Mesothelial cell of epicardium (in vitro differentiated cells): Measurements from ENCODE around the gene DNAJC30. TPM values are rescaled to one million over a fixed set of nuclear protein-coding genes. Genes with fewer than 3 reads are reported as not detected.
"Not testable (repeated sequence)": the region's sequence is repeated elsewhere in the genome, so short reads cannot be mapped to it uniquely, and the experiment has no call there.

Experiments
- DNase-seq, 2 experiments: peaks; one replicate each; pipeline ENCODE4 v3.0.0; 2021; ENCODE audit warnings: low spot score in 2 of 2; ENCODE audit not compliant: unreplicated experiment in 2 of 2
- H3K27ac Mint-ChIP-seq: 2 replicates; pipeline ENCODE4 v1.8.0; 2021; ENCODE audit warnings: mixed read lengths
- H3K27me3 Mint-ChIP-seq: 2 replicates; pipeline ENCODE4 v1.8.0; 2021; ENCODE audit warnings: low read depth, mixed read lengths
- H3K36me3 Mint-ChIP-seq: 2 replicates; pipeline ENCODE4 v1.8.0; 2021; ENCODE audit warnings: mixed read lengths
- H3K4me1 Mint-ChIP-seq: 2 replicates; pipeline ENCODE4 v1.8.0; 2021; ENCODE audit warnings: mixed read lengths
- H3K4me3 Mint-ChIP-seq: 2 replicates; pipeline ENCODE4 v1.8.0; 2021; ENCODE audit warnings: mild to moderate bottlenecking, moderate library complexity, mixed read lengths
- H3K9me3 Mint-ChIP-seq: 2 replicates; pipeline ENCODE4 v1.8.0; 2021; ENCODE audit warnings: mixed read lengths
- total RNA-seq: library from RNA; stranded (reverse); gene quantifications from 3 replicates; pipeline ENCODE4 v1.2.1, GENCODE V29; 2021
- TF ChIP-seq, protein P1 (sequence below): fragments of 200-600 bp; sonication (generic); IDR thresholded peaks from one replicate; pipeline ENCODE4 v1.5.0; 2021; ENCODE audit warnings: antibody characterized with exemption; ENCODE audit not compliant: unreplicated experiment

The DNAJC30 gene
- total RNA-seq, 1 donor from 2014 or later = 13.1 TPM

DNA sequence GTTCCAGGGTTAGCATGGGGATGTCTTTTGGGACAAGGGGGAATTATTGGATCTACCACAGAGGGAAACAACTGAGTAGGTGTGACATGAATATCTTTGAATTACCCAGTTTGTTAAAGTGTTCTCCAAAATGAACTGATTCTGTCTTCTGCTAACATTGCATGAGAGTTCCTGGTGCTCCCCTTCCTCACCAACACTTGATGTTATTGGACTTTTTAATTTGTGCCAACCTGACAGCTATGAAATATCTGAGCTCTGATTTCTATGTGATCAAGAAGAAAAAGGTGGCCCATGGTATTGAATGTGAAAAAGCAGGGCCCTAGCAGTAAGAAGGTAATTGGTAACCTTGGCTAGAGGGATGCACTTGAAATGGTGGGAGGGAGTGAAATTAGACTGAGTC, 20.2 kb downstream of the DNAJC30 start:
- DNase-seq = no peak
- Mint-ChIP-seq H3K27me3 (peaks cover 22% of the 10 kb centered on the region), H3K4me1 (no peaks in the 10 kb centered on the region), H3K4me3 (no peak overlapping the region), H3K9me3 (peaks cover 6% of the 10 kb centered on the region), H3K27ac (no peak overlapping the region), H3K36me3 (no peaks in the 10 kb centered on the region)
- TF ChIP-seq, protein P1, sequence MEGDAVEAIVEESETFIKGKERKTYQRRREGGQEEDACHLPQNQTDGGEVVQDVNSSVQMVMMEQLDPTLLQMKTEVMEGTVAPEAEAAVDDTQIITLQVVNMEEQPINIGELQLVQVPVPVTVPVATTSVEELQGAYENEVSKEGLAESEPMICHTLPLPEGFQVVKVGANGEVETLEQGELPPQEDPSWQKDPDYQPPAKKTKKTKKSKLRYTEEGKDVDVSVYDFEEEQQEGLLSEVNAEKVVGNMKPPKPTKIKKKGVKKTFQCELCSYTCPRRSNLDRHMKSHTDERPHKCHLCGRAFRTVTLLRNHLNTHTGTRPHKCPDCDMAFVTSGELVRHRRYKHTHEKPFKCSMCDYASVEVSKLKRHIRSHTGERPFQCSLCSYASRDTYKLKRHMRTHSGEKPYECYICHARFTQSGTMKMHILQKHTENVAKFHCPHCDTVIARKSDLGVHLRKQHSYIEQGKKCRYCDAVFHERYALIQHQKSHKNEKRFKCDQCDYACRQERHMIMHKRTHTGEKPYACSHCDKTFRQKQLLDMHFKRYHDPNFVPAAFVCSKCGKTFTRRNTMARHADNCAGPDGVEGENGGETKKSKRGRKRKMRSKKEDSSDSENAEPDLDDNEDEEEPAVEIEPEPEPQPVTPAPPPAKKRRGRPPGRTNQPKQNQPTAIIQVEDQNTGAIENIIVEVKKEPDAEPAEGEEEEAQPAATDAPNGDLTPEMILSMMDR = no peak

- not testable (repeated sequence) for DNase-seq, H3K4me1 Mint-ChIP-seq, H3K27ac Mint-ChIP-seq, H3K36me3 Mint-ChIP-seq, H3K9me3 Mint-ChIP-seq, H3K4me3 Mint-ChIP-seq
- H3K27me3 Mint-ChIP-seq = peaks cover 18% of the 10 kb centered on the region
These were observed 22.7 kb downstream of the DNAJC30 start for GRCh38 chr7:73660594-73660993.

- DNase-seq = no peak
- Mint-ChIP-seq H3K4me3 (no peak overlapping the region), H3K4me1 (no peaks in the 10 kb centered on the region), H3K36me3 (no peaks in the 10 kb centered on the region), H3K27ac (no peak overlapping the region), H3K9me3 (peaks cover 11% of the 10 kb centered on the region), H3K27me3 (peaks cover 20% of the 10 kb centered on the region)
- TF ChIP-seq, protein P1 = no peak
These were observed 23.3 kb downstream of the DNAJC30 start for GRCh38 chr7:73659983-73660382.

- H3K27ac Mint-ChIP-seq, H3K4me3 Mint-ChIP-seq, H3K36me3 Mint-ChIP-seq, H3K9me3 Mint-ChIP-seq, H3K4me1 Mint-ChIP-seq, DNase-seq: not testable (repeated sequence)
- H3K27me3 Mint-ChIP-seq = peaks cover 38% of the 10 kb centered on the region
These were observed 27.9 kb downstream of the DNAJC30 start for GRCh38 chr7:73655309-73655708.

- Mint-ChIP-seq H3K27ac (no peak overlapping the region), H3K4me1 (peaks cover 6% of the 10 kb centered on the region), H3K36me3 (no peaks in the 10 kb centered on the region), H3K9me3 (peaks cover 5% of the 10 kb centered on the region), H3K27me3 (peaks cover 57% of the 10 kb centered on the region), H3K4me3 (no peak overlapping the region)
- DNase-seq = no peak
- TF ChIP-seq, protein P1 = no peak
These were observed 30.7 kb downstream of the DNAJC30 start for GRCh38 chr7:73652541-73652949.

GRCh38 chr7:73650524-73650923, 32.7 kb downstream of the DNAJC30 start:
- peaks cover 75% of the 10 kb centered on the region for H3K27me3 Mint-ChIP-seq
- H3K27ac Mint-ChIP-seq = no peak overlapping the region
- H3K4me1 Mint-ChIP-seq = peaks cover 6% of the 10 kb centered on the region
- DNase-seq = no peak
- H3K4me3 Mint-ChIP-seq = no peak overlapping the region
- TF ChIP-seq, protein P1 = no peak
- H3K9me3 Mint-ChIP-seq = peaks cover 5% of the 10 kb centered on the region
- H3K36me3 Mint-ChIP-seq = no peaks in the 10 kb centered on the region

DNA sequence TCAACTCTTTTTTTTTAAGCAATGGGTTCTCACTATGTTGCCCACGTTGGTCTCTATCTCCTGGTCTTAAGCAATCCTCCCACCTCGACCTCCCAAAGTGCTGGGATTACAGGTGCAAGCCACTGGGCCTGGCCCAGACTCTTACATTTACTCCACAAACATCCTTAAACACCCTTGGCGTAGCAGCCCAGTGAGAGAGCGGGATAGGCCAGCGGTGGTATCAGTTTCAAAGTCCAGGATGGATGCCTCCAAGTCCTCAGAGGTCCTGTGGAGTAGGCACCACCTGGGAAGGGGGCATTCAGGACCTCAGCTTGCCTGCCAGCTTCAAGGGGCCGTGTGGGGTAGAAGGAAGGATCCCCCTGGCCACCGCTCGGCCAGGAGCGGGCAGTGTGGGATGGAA, 33.7 kb downstream of the DNAJC30 start:
- H3K4me3 Mint-ChIP-seq = peak overlapping the region; percentile 2
- TF ChIP-seq, protein P1 = no peak
- H3K9me3 Mint-ChIP-seq = no peaks in the 10 kb centered on the region
- H3K36me3 Mint-ChIP-seq = no peaks in the 10 kb centered on the region
- DNase-seq = no peak
- peaks cover 6% of the 10 kb centered on the region for H3K4me1 Mint-ChIP-seq
- no peak overlapping the region for H3K27ac Mint-ChIP-seq
- peaks cover 82% of the 10 kb centered on the region for H3K27me3 Mint-ChIP-seq
